Smooth muscle cell (in vitro differentiated cells): ENCODE data around the gene GCSH. TPM values are rescaled to one million over a fixed set of nuclear protein-coding genes. Genes with fewer than 3 reads are reported as not detected.

Experiments used
- DNase-seq: peaks from one replicate; lab custom pipeline; 2025; ENCODE audit not compliant: unreplicated experiment; lab: John Stamatoyannopoulos, UW
- H2AFZ ChIP-seq: fragments of 200-600 bp; sonication (generic); 2 replicates; pipeline ENCODE4 v1.6.0; 2016; ENCODE audit warnings: antibody characterized with exemption, low read depth, mild to moderate bottlenecking
- H3F3A ChIP-seq: fragments of 200-600 bp; sonication (generic); 2 replicates; pipeline ENCODE4 v1.6.0; 2017; ENCODE audit warnings: antibody characterized with exemption, low read depth
- H3K27ac ChIP-seq: fragments of 200-600 bp; sonication (generic); 2 replicates; pipeline ENCODE4 v1.5.1; 2016; ENCODE audit warnings: low read depth, mild to moderate bottlenecking
- H3K27me3 ChIP-seq: fragments of 200-600 bp; sonication (generic); 2 replicates; pipeline ENCODE4 v1.6.1; 2016; ENCODE audit warnings: low read depth, mild to moderate bottlenecking
- H3K36me3 ChIP-seq: fragments of 200-600 bp; sonication (generic); 2 replicates; pipeline ENCODE4 v1.5.1; 2016; ENCODE audit warnings: low read depth
- H3K4me1 ChIP-seq: fragments of 200-600 bp; sonication (generic); 2 replicates; pipeline ENCODE4 v1.5.1; 2016; ENCODE audit warnings: low read depth
- H3K4me2 ChIP-seq: fragments of 200-600 bp; sonication (generic); 2 replicates; pipeline ENCODE4 v1.6.0; 2016; ENCODE audit warnings: mild to moderate bottlenecking
- H3K4me3 ChIP-seq: fragments of 200-600 bp; sonication (generic); 2 replicates; pipeline ENCODE4 v1.5.1; 2016; ENCODE audit warnings: mild to moderate bottlenecking
- H3K79me2 ChIP-seq: fragments of 200-600 bp; sonication (generic); 2 replicates; pipeline ENCODE4 v1.6.0; 2016; ENCODE audit warnings: low read depth, mild to moderate bottlenecking
- H3K9ac ChIP-seq: fragments of 200-600 bp; sonication (generic); 2 replicates; pipeline ENCODE4 v1.6.0; 2016; ENCODE audit warnings: low read depth
- H3K9me3 ChIP-seq: fragments of 200-600 bp; sonication (generic); replicated peaks from 2 replicates; pipeline ENCODE4 v1.5.1; 2016; ENCODE audit warnings: low read depth
- H4K20me1 ChIP-seq: fragments of 200-600 bp; sonication (generic); 2 replicates; pipeline ENCODE4 v1.6.0; 2016; ENCODE audit warnings: low read depth
- CTCF ChIP-seq: fragments of 200-600 bp; sonication (generic); IDR thresholded peaks from 2 replicates; pipeline ENCODE4 v1.5.1; 2017; ENCODE audit warnings: borderline replicate concordance, mild to moderate bottlenecking, antibody characterized with exemption; ENCODE audit not compliant: insufficient read depth, poor library complexity, severe bottlenecking
- WGBS: methylation state at CpG from one replicate; pipeline ENCODE4 v1.1.7; 2016; ENCODE audit warnings: low lambda C conversion rate; 5-methylcytosine and 5-hydroxymethylcytosine counted together
- polyA plus RNA-seq: library from polyadenylated mRNA; unstranded; fragments of >200 nt; fragmentation: Nextera tagmentation; extraction: Ambion mirVana; gene quantifications from 2 replicates; pipeline ENCODE4 v1.2.1, GENCODE V29; 2016
- total RNA-seq: library from RNA; depleted of rRNA; stranded (reverse); fragments of >200 nt; gene quantifications from 2 replicates; pipeline ENCODE4 v1.2.3, GENCODE V29; 2014

Gene GCSH
- total and polyA plus RNA-seq, 2 experiments from 2014 or later: 42.4 to 48.1 TPM

- no peak overlapping the region for H3K27ac ChIP-seq
- no peaks in the 10 kb centered on the region for H3F3A ChIP-seq
- H3K4me3 ChIP-seq: no peak overlapping the region
- no peaks in the 10 kb centered on the region for H3K79me2 ChIP-seq
- WGBS: 84% methylated on average over 8 of the region's 8 CpGs
- no peak overlapping the region for H3K4me2 ChIP-seq
- H3K36me3 ChIP-seq: no peaks in the 10 kb centered on the region
- no peak overlapping the region for H2AFZ ChIP-seq
- H3K27me3 ChIP-seq: no peaks in the 10 kb centered on the region
- no peaks in the 10 kb centered on the region for H4K20me1 ChIP-seq
- no peak for DNase-seq
- H3K9me3 ChIP-seq: no peaks in the 10 kb centered on the region
- H3K4me1 ChIP-seq: no peaks in the 10 kb centered on the region
- no peak for TF ChIP-seq CTCF
- no peak overlapping the region for H3K9ac ChIP-seq
Observed at GRCh38 chr16:81106826-81107503, 10.8 kb upstream of the GCSH start.

DNA sequence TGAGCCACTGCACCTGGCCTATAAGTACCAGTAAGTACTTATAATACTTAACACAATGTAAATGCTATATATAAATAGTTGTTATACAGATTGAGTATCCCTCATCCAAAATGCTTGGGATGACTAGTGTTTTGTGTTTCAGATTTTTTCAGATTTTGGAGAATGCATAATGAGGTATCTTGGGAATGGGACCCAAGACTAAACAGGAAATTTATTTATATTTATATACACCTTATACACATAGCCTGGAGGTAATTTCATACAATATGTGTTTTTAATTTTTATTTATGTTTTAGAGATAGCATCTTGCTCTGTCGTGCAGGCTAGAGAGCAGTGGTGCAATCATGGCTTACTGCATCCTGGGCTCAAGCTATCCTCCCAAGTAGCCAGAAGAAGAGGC is 9.8 kb upstream of the GCSH start:
- H3K9me3 ChIP-seq: no peaks in the 10 kb centered on the region
- DNase-seq: no peak
- WGBS: 92% methylated on average over 1 of the region's 1 CpG
- H3K9ac ChIP-seq: no peak overlapping the region
- no peak overlapping the region for H3K4me2 ChIP-seq
- H3F3A ChIP-seq: no peaks in the 10 kb centered on the region
- no peak overlapping the region for H3K4me3 ChIP-seq
- no peaks in the 10 kb centered on the region for H3K36me3 ChIP-seq
- H3K4me1 ChIP-seq: no peaks in the 10 kb centered on the region
- TF ChIP-seq CTCF: no peak
- no peaks in the 10 kb centered on the region for H3K79me2 ChIP-seq
- no peak overlapping the region for H2AFZ ChIP-seq
- H4K20me1 ChIP-seq: no peaks in the 10 kb centered on the region
- H3K27me3 ChIP-seq: no peaks in the 10 kb centered on the region
- H3K27ac ChIP-seq: no peak overlapping the region

- Histone ChIP-seq H3K27ac (no peak overlapping the region), H4K20me1 (no peaks in the 10 kb centered on the region), H3K27me3 (no peaks in the 10 kb centered on the region), H2AFZ (no peak overlapping the region), H3F3A (peaks cover 6% of the 10 kb centered on the region), H3K36me3 (no peaks in the 10 kb centered on the region), H3K4me3 (no peak overlapping the region), H3K9me3 (no peaks in the 10 kb centered on the region), H3K4me2 (no peak overlapping the region), H3K4me1 (no peaks in the 10 kb centered on the region), H3K79me2 (no peaks in the 10 kb centered on the region), H3K9ac (no peak overlapping the region)
- no peak for TF ChIP-seq CTCF
- no peak for DNase-seq
- 94% methylated on average over 9 of the region's 9 CpGs for WGBS
Observed at GRCh38 chr16:81101702-81102101, 5.5 kb upstream of the GCSH start.

DNA sequence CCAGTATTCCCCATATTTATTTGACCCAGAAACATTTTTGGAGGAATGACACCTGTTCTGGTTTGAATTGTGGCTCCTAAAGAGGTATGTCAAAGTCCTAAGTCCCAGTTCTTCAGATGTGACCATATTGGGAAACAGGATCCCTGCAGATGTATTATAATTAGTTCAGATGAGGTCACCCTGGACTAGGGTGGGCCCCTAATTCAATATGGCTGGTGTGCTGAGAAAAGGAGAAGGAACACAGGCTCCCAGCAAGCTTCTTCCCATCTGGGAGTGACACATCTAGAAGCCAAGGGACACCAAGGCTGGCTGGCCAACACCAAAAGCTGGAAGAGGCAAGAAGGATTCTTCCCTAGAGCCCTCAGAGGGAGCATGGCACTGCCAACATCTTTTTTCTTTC is 3.8 kb upstream of the GCSH start:
- H3F3A ChIP-seq: peaks cover 6% of the 10 kb centered on the region
- no peak overlapping the region for H2AFZ ChIP-seq

More for the DNA sequence above, 3.8 kb upstream of the GCSH start:
- no peak overlapping the region for H3K4me3 ChIP-seq
- no peaks in the 10 kb centered on the region for H3K9me3 ChIP-seq
- TF ChIP-seq CTCF: no peak
- no peaks in the 10 kb centered on the region for H3K79me2 ChIP-seq
- H3K4me1 ChIP-seq: no peaks in the 10 kb centered on the region
- no peaks in the 10 kb centered on the region for H3K27me3 ChIP-seq
- H4K20me1 ChIP-seq: no peaks in the 10 kb centered on the region
- no peak overlapping the region for H3K4me2 ChIP-seq
- H3K27ac ChIP-seq: no peak overlapping the region
- no peaks in the 10 kb centered on the region for H3K36me3 ChIP-seq
- H3K9ac ChIP-seq: no peak overlapping the region
- no peak for DNase-seq
